LoVo (cell line): ENCODE data around the gene KPNB1.
A peak's percentile ranks its signal among the peaks of the same experiment; 100 is the strongest.

Experiments
- DNase-seq: peaks from one replicate; pipeline ENCODE4 v3.0.0-alpha.2; 2016; ENCODE audit warnings: low spot score

KPNB1 gene

GRCh38 chr17:47649153-47649971 is at the start of gene KPNB1:
Gene KPNB1, plus strand, starts transcription at chr17:47649919. Its CDS starts 326 bp downstream, at chr17:47650245.
- peak; percentile 99 for DNase-seq

DNA sequence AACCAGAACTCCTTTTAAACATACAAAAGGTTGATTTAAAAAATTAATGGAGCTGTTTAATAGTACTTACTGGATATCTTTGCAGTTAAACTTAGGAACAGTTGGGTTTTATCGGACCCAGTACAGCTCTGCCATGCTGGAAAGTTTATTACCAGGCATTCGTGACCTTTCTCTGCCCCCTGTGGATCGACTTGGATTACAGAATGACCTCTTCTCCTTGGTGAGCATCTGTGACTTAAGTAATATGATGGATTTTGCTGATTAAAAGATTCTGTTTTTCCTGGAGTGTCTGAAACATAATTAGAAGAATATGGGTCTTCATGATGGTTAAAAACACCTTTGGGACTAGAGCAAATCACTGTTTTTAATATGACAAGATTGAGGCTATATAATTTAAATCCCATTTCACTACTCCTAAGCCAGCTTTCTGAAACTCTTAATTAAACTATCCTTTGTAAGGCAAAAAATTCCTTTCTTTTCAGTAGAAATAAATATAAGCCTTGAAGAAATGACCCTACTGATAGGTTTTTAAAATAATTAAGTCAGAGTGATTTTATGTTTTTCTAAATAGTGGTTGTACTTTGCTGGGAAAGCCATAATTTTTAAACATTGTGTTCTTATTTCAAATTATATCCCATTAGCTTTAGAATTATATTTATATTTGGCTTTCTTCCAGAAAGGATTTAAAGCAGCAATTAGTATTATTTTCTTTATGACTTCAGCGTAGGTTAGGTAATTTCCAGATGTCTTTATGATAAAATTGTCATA is 45.7 kb upstream of the KPNB1 start:
- DNase-seq: no peak

GRCh38 chr17:47604598-47604927 is 45.2 kb upstream of the KPNB1 start:
- no peak for DNase-seq

- no peak for DNase-seq
These were observed 44.7 kb upstream of the KPNB1 start for GRCh38 chr17:47605011-47605410.

- no peak for DNase-seq
These were observed 42.2 kb upstream of the KPNB1 start for GRCh38 chr17:47607481-47607880.

DNA sequence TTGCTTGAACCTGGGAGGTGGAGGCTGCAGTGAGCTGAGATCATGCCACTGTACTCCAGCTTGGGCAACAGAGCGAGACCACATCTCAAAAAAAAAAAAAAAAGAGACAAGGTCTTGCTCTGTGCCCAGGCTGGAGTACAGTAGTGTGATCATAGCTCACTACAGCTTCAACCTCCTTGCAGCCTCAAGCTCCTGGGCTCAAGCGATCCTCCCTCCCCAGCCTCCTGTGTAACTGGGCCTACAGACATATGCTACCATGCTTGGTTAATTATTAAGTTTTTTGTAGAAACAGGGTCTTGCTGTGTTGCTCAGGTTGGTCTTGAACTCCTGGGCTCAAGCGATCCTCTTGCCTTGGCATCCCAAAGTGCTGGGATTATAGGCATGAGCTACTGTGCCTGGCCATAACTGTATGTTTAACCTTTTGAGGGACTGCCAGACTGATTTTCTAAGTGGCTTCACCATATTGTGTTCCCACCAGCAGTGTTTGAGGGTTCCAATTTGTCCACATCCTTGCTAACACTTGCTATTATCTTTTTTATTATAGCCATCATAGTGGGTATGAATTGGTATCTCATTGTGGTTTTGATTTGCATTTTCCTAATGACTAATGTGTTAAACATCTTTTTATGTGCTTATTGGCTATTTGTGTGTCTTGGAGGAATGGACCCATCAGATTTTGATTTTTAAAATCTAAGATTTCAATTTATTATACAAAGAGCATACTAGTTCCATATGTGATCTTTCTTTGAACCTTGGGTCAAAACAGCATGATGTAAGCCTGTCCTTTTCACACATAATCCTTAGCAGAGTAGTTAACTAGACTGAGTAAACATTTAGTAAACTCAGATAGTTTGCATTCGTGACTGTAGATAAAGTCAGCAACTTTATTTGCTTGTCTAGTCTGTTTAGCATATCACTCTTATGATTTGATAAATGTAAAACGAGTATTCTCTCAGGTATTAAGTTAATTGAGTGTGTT is 38.1 kb upstream of the KPNB1 start:
- DNase-seq: no peak

GRCh38 chr17:47615766-47616424 is 33.8 kb upstream of the KPNB1 start:
- DNase-seq: peak; percentile 44

DNA sequence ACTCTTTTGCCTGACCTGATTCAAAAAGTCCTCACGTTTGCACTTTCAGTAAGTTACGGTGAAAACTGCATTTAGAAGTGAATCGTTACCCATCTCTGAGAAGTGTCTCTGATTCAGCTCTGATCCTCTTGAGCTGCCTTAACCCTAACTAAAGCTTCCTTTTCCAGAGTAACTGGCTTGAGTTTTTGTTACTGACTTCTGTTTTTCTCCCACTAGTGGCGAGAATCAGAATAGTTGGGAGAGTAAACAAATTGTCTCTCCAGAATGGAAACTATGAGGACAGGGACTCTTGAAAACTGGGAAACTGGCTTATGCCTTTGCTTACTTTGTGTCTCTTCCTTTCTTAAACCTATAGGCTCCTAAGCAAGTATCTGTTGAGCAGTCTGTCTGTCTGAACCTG is 31.3 kb upstream of the KPNB1 start:
- no peak for DNase-seq

DNA sequence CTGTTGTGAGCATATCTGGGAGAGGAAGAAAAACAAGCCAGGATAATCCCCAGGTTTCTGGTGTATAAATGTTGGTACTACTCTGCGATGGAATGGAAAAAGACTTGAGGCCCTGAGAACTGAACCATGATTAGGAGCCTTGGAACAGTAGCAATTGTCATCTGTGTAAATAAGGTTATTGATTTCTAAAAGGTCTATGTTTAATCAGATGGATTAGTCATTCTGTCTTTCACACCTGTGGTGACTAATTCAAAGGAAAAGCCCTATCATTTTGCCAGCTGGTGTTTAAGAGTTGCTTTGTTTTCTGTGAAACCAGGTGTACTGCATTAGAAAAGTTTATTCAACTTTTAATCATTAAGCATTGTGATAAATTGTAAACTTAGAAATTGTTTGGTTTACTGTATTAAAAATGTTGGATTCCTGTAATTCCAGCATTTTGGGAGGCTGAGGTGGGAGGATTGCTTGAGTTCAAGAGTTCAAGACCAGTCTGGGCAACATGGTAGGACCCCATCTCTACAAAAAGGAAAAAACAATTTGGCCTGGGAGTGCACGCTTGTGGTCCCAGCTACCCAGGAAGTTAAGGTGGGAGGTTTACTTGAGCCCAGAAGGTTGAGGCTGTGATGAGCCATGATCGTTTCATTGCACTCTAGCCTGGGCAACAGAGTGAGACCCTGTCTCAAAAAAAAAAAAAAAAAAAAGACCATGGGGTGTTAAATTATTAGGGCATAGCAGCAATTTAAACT is 29.0 kb upstream of the KPNB1 start:
- no peak for DNase-seq

- DNase-seq: no peak
These were observed 28.2 kb upstream of the KPNB1 start for GRCh38 chr17:47621293-47622179.

GRCh38 chr17:47622180-47622549 is 27.6 kb upstream of the KPNB1 start:
- DNase-seq: no peak

DNA sequence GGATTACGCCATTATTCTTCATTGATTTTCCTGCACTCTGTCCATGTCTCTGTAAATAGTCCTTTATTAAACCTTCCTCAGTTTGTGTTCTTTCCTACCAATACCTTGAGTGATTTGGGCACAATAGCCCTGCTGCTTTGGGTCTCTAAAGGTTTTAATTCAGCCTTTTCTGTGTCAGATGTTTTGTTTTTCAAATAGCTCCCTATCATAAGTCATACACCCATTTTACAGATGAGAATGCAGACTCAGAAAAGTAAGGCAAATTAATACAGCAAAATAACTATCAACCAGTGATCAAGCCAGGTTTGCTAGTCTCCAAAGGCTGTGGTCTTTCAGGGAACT is 25.0 kb upstream of the KPNB1 start:
- DNase-seq: no peak

GRCh38 chr17:47628014-47628566 is 21.6 kb upstream of the KPNB1 start:
- no peak for DNase-seq

GRCh38 chr17:47629826-47630225 is 19.9 kb upstream of the KPNB1 start:
- no peak for DNase-seq

- no peak for DNase-seq
These were observed 19.1 kb upstream of the KPNB1 start for GRCh38 chr17:47630614-47631013.

GRCh38 chr17:47632991-47633390 is 16.7 kb upstream of the KPNB1 start:
- DNase-seq: no peak

DNA sequence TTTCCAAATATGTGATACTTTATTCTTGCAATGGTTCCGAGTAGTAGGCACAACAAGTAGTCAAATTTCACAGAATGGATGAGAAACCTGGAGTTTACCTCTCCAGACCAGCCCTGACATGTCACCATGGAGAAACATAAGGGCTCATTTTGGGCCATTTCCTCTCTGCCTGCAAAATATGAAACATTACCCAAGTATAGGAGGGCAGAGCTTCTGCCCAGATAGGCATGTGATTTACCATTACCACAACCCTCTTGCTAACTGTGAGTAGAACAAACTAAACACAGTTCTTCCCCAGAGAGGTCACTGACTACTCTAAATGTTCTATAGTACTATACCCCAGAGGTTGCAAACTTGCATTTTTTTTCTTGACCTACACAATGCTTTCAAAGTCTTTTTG is 15.7 kb upstream of the KPNB1 start:
- DNase-seq: no peak

- DNase-seq: no peak
These were observed 14.8 kb upstream of the KPNB1 start for GRCh38 chr17:47634870-47635269.

DNA sequence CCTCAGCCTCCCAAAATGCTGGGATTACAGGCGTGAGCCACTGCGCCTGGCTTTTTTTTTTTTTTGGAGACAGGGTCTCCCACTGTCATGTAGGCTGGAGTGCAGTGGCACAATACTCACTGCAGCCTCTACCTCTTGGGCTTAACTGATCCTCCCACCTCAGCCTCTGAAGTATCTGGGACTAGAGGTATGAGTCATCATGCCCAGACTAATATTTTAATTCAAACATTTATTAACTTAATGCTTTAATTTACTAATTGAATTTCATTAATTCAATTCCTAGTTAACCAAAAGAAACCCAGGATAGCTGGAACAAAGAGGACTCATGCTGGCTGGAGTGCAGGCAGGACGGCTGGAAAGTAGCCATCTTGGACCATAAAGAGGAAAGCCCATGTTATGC is 14.0 kb upstream of the KPNB1 start:
- DNase-seq: no peak
